MM.1S (cell line): ENCODE results near the gene ANO3.

Experiments used
- DNase-seq: peaks from one replicate; pipeline ENCODE4 v3.0.0-alpha.2; 2015
- H2AFZ ChIP-seq: fragments of 300-600 bp; sonication (generic); 2 replicates; pipeline ENCODE4 v1.6.0; 2016; ENCODE audit warnings: antibody characterized with exemption, low read length
- H3F3A ChIP-seq: fragments of 300-600 bp; sonication (generic); 2 replicates; pipeline ENCODE4 v1.6.1; 2016; ENCODE audit warnings: mild to moderate bottlenecking, antibody characterized with exemption, low read length, moderate library complexity, mixed read lengths; ENCODE audit not compliant: insufficient read depth
- H3K27ac ChIP-seq: fragments of 300-600 bp; sonication (generic); 2 replicates; pipeline ENCODE4 v1.5.1; 2016; ENCODE audit warnings: mild to moderate bottlenecking, low read length
- H3K27me3 ChIP-seq: fragments of 300-600 bp; sonication (generic); replicated peaks from 2 replicates; pipeline ENCODE4 v1.6.0; 2016; ENCODE audit warnings: low read length; ENCODE audit not compliant: insufficient read depth
- H3K36me3 ChIP-seq: fragments of 300-600 bp; sonication (generic); replicated peaks from 2 replicates; pipeline ENCODE4 v1.6.1; 2016; ENCODE audit warnings: mild to moderate bottlenecking, low read length, mixed read lengths; ENCODE audit not compliant: insufficient read depth
- H3K4me1 ChIP-seq: fragments of 300-600 bp; sonication (generic); 2 replicates; pipeline ENCODE4 v1.6.1; 2016; ENCODE audit warnings: low read length, mixed read lengths
- H3K4me2 ChIP-seq: fragments of 300-600 bp; sonication (generic); 2 replicates; pipeline ENCODE4 v1.6.0; 2016; ENCODE audit warnings: low read depth, low read length
- H3K4me3 ChIP-seq: fragments of 300-600 bp; sonication (generic); 2 replicates; pipeline ENCODE4 v1.5.1; 2016; ENCODE audit warnings: low read length, mixed read lengths
- H3K79me2 ChIP-seq: fragments of 300-600 bp; sonication (generic); 2 replicates; pipeline ENCODE4 v1.6.1; 2016; ENCODE audit warnings: mixed run types, low read length, mixed read lengths
- H3K9ac ChIP-seq: fragments of 300-600 bp; sonication (generic); 2 replicates; pipeline ENCODE4 v1.6.1; 2016; ENCODE audit warnings: low read length, mixed read lengths
- H3K9me2 ChIP-seq: fragments of 300-600 bp; sonication (generic); replicated peaks from 2 replicates; pipeline ENCODE4 v1.6.1; 2016; ENCODE audit warnings: mild to moderate bottlenecking, low read length, mixed read lengths; ENCODE audit not compliant: insufficient read depth
- H3K9me3 ChIP-seq: fragments of 300-600 bp; sonication (generic); replicated peaks from 2 replicates; pipeline ENCODE4 v1.6.1; 2016; ENCODE audit warnings: mild to moderate bottlenecking, low read length, mixed read lengths; ENCODE audit not compliant: insufficient read depth
- H4K20me1 ChIP-seq: fragments of 300-600 bp; sonication (generic); 2 replicates; pipeline ENCODE4 v1.6.1; 2016; ENCODE audit warnings: mild to moderate bottlenecking, low read length, moderate library complexity, mixed read lengths; ENCODE audit not compliant: insufficient read depth
- EZH2 ChIP-seq: fragments of 300-600 bp; sonication (generic); optimal IDR thresholded peaks from 2 replicates; pipeline ENCODE3; 2017; ENCODE audit warnings: low read depth, mild to moderate bottlenecking, antibody characterized with exemption, low read length, mixed read lengths
- EZH2phosphoT487 ChIP-seq: fragments of 300-600 bp; sonication (generic); IDR thresholded peaks from 2 replicates; pipeline ENCODE4 v1.6.1; 2018; ENCODE audit warnings: antibody characterized with exemption, low read length
- TF ChIP-seq, protein P1 (sequence below): fragments of 300-600 bp; sonication (generic); IDR thresholded peaks from 2 replicates; pipeline ENCODE4 v1.5.1; 2016; ENCODE audit warnings: antibody characterized with exemption, low read length, mixed read lengths

The ANO3 gene

DNA sequence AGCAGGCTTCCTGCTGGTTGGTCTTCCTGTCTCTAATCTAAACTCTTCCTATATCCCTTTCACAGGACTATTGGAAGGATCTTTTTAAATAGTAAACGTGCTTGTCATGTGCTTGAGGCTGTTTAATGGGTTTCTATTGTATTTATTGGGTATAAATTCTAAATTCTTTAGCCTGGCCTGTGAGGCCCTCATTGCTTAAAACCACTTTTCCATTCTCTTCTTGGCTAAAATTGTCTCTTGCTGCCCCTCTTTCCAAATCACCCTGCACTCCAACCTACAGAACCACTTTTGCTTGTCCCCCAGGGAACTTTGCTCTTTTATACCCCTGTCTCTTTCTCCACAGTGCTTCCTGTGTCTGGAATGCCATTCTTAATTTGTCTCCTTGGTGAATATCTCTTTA is 286.5 kb downstream of the ANO3 start:
- H3K4me1 ChIP-seq, result no peaks in the 10 kb centered on the region
- no peaks in the 10 kb centered on the region for H3K9me3 ChIP-seq
- H3K27me3 ChIP-seq, result no peaks in the 10 kb centered on the region
- no peak for DNase-seq
- H3K4me2 ChIP-seq, result no peak overlapping the region
- H3K4me3 ChIP-seq, result no peak overlapping the region
- no peaks in the 10 kb centered on the region for H3K9me2 ChIP-seq
- no peak overlapping the region for H3K9ac ChIP-seq
- no peak overlapping the region for H2AFZ ChIP-seq
- H4K20me1 ChIP-seq, result no peaks in the 10 kb centered on the region
- no peaks in the 10 kb centered on the region for H3F3A ChIP-seq
- H3K27ac ChIP-seq, result no peak overlapping the region
- no peaks in the 10 kb centered on the region for H3K36me3 ChIP-seq
- H3K79me2 ChIP-seq, result no peaks in the 10 kb centered on the region
- TF ChIP-seq, protein P1, sequence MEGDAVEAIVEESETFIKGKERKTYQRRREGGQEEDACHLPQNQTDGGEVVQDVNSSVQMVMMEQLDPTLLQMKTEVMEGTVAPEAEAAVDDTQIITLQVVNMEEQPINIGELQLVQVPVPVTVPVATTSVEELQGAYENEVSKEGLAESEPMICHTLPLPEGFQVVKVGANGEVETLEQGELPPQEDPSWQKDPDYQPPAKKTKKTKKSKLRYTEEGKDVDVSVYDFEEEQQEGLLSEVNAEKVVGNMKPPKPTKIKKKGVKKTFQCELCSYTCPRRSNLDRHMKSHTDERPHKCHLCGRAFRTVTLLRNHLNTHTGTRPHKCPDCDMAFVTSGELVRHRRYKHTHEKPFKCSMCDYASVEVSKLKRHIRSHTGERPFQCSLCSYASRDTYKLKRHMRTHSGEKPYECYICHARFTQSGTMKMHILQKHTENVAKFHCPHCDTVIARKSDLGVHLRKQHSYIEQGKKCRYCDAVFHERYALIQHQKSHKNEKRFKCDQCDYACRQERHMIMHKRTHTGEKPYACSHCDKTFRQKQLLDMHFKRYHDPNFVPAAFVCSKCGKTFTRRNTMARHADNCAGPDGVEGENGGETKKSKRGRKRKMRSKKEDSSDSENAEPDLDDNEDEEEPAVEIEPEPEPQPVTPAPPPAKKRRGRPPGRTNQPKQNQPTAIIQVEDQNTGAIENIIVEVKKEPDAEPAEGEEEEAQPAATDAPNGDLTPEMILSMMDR, result no peak
- TF ChIP-seq EZH2, result no peak
- no peak for TF ChIP-seq EZH2phosphoT487

DNA sequence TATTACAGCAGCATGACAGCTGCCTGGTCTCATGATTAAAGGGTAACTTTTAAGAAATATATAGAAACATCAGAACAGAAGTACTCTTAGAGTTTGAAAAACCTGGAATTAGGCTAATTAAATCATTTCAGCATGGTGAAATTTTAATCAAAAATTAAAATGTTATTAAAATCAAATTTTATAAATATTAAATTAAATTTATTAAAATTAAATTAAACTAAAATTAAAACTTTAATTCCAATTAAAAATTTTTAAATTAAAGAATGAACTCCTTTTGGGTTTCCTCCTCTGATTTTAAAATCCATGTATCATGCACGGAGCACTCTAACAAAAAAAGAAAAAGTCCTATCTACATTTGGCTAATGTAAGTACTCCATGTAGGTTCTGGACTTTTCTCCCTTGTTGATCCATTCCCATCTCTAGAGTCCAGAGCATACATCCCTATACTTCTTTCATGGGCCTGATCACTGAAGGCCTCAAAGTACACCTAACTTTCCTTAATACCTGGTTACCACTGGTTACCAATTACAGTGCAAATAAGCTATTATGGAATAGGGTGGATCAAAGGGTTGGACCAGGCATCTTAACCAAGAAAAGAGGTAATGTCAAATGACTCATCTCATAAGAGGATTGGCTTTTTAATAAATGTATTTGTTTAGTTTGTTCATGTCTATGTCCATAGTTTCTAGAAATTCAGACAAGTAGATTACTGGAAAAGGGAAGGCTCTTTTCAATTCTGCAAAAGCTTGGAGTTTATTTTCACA is 288.5 kb downstream of the ANO3 start:
- no peaks in the 10 kb centered on the region for H3K36me3 ChIP-seq
- H2AFZ ChIP-seq, result no peak overlapping the region
- H3K27ac ChIP-seq, result no peak overlapping the region
- H3F3A ChIP-seq, result no peaks in the 10 kb centered on the region
- TF ChIP-seq EZH2phosphoT487 (no peak), EZH2 (no peak)
- TF ChIP-seq, protein P1, result no peak
- no peaks in the 10 kb centered on the region for H3K27me3 ChIP-seq
- H3K9me2 ChIP-seq, result no peaks in the 10 kb centered on the region
- no peak for DNase-seq
- H3K4me2 ChIP-seq, result no peak overlapping the region
- no peaks in the 10 kb centered on the region for H3K9me3 ChIP-seq
- no peaks in the 10 kb centered on the region for H3K4me1 ChIP-seq
- no peak overlapping the region for H3K9ac ChIP-seq
- no peak overlapping the region for H3K4me3 ChIP-seq
- no peaks in the 10 kb centered on the region for H3K79me2 ChIP-seq
- H4K20me1 ChIP-seq, result no peaks in the 10 kb centered on the region

DNA sequence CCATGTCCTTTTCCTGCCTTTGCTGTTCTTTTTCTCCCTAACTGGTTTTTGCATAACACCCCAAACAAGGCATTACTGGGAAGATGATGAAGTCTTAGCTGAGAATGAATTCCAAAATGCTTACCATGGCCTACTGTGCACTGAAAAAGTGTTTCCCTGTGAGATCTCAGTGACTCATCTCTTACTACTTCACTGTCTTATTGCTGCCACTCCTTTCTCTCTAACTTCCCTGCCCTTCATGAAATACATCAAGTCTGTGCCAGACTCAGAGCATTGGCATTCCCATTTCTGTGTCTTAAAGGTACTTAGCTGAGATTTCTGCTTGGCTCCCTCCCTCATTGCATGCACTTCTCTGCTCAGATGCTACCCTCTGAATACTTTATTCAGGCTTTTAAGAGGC is 289.2 kb downstream of the ANO3 start:
- TF ChIP-seq EZH2phosphoT487, result no peak
- TF ChIP-seq, protein P1, result no peak
- TF ChIP-seq EZH2, result no peak
- H3K27ac ChIP-seq, result no peak overlapping the region
- no peak overlapping the region for H2AFZ ChIP-seq
- no peaks in the 10 kb centered on the region for H3F3A ChIP-seq
- no peaks in the 10 kb centered on the region for H3K9me2 ChIP-seq
- no peak for DNase-seq
- H3K79me2 ChIP-seq, result no peaks in the 10 kb centered on the region
- no peaks in the 10 kb centered on the region for H3K27me3 ChIP-seq
- H3K36me3 ChIP-seq, result no peaks in the 10 kb centered on the region
- no peaks in the 10 kb centered on the region for H3K4me1 ChIP-seq
- no peak overlapping the region for H3K4me2 ChIP-seq
- H3K9ac ChIP-seq, result no peak overlapping the region
- no peaks in the 10 kb centered on the region for H3K9me3 ChIP-seq
- H3K4me3 ChIP-seq, result no peak overlapping the region
- no peaks in the 10 kb centered on the region for H4K20me1 ChIP-seq
